Thoracic aorta (tissue), 2 donors: ENCODE results near the gene C5AR2. TPM values are rescaled to one million over a fixed set of nuclear protein-coding genes. Genes with fewer than 3 reads are reported as not detected.
"Not testable (repeated sequence)": the region's sequence is repeated elsewhere in the genome, so short reads cannot be mapped to it uniquely, and the experiment has no call there.

Experiments used
- ATAC-seq: fragments of 150-250 bp; one replicate; pipeline ENCODE4 v1.8.0; 2017; ENCODE audit warnings: low read depth; ENCODE audit not compliant: insufficient number of reproducible peaks, low FRiP score
- DNase-seq: peaks from one replicate; pipeline ENCODE4 v3.0.0-alpha.2; 2020; ENCODE audit warnings: low spot score
- H3K27ac ChIP-seq, 2 donors: fragments of 200-600 bp; sonication (generic); 1 replicate in 1 of 2; 2 replicates in 1 of 2; pipeline ENCODE4 v1.5.1; 2016; ENCODE audit warnings: mild to moderate bottlenecking in 2 of 2, moderate library complexity in 2 of 2
- H3K27me3 ChIP-seq: fragments of 200-600 bp; sonication (generic); replicated peaks from 2 replicates; pipeline ENCODE4 v1.6.0; 2016; ENCODE audit warnings: mild to moderate bottlenecking; ENCODE audit not compliant: insufficient read depth
- H3K36me3 ChIP-seq: fragments of 200-600 bp; sonication (generic); one replicate; pipeline ENCODE4 v1.5.1; 2016
- H3K4me1 ChIP-seq, 2 donors: fragments of 200-600 bp; sonication (generic); 1 replicate in 1 of 2; 2 replicates in 1 of 2; pipeline versions ENCODE4 v1.5.1 to v1.6.0; 2016; ENCODE audit warnings: low read depth in 2 of 2, mild to moderate bottlenecking in 1 of 2; ENCODE audit not compliant: control insufficient read depth in 1 of 2
- H3K4me3 ChIP-seq: fragments of 200-600 bp; sonication (generic); 2 replicates; pipeline ENCODE4 v1.5.1; 2016; ENCODE audit warnings: mild to moderate bottlenecking
- H3K9me3 ChIP-seq: fragments of 200-600 bp; sonication (generic); 2 replicates; pipeline ENCODE4 v1.5.1; 2016
- CTCF ChIP-seq: fragments of 200-600 bp; sonication (generic); IDR thresholded peaks from one replicate; pipeline ENCODE4 v1.5.1; 2019; ENCODE audit warnings: antibody characterized with exemption
- total RNA-seq, 2 donors: library from RNA; depleted of rRNA; stranded (reverse); fragments of >200 nt; gene quantifications; one replicate each; pipeline versions ENCODE4 v1.1.0 to v1.2.3, GENCODE V29; 2016

C5AR2 gene
- total RNA-seq, 2 donors from 2014 or later = 10.3 to 25.7 TPM

- no peaks in the 10 kb centered on the region for H3K36me3 ChIP-seq
- no peaks in the 10 kb centered on the region for H3K4me1 ChIP-seq
- peak overlapping the region; percentile 44 for H3K4me3 ChIP-seq
- H3K9me3 ChIP-seq = no peaks in the 10 kb centered on the region
- H3K27ac ChIP-seq = peak overlapping the region in 1 of 2 donors; percentile 55
- no peak for DNase-seq
- ATAC-seq = no peak
- no peak for TF ChIP-seq CTCF
- H3K27me3 ChIP-seq = no peaks in the 10 kb centered on the region
These were observed 8.6 kb upstream of the C5AR2 start for GRCh38 chr19:47323409-47323808.

GRCh38 chr19:47323872-47324271, 8.1 kb upstream of the C5AR2 start:
- DNase-seq = no peak
- H3K9me3 ChIP-seq = no peaks in the 10 kb centered on the region
- no peak for ATAC-seq
- H3K4me3 ChIP-seq = peak overlapping the region; percentile 44
- no peaks in the 10 kb centered on the region for H3K36me3 ChIP-seq
- no peaks in the 10 kb centered on the region for H3K4me1 ChIP-seq
- TF ChIP-seq CTCF = no peak
- no peaks in the 10 kb centered on the region for H3K27me3 ChIP-seq
- H3K27ac ChIP-seq = peak overlapping the region in 1 of 2 donors; percentile 55

- H3K9me3 ChIP-seq = no peaks in the 10 kb centered on the region
- no peaks in the 10 kb centered on the region for H3K27me3 ChIP-seq
- H3K27ac ChIP-seq = peak overlapping the region in 1 of 2 donors; percentile 55
- no peak for ATAC-seq
- no peak for DNase-seq
- H3K4me3 ChIP-seq = peak overlapping the region; percentile 44
- no peaks in the 10 kb centered on the region for H3K36me3 ChIP-seq
- TF ChIP-seq CTCF = no peak
- H3K4me1 ChIP-seq = no peaks in the 10 kb centered on the region
These were observed 7.5 kb upstream of the C5AR2 start for GRCh38 chr19:47324502-47324901.

- H3K27me3 ChIP-seq = no peaks in the 10 kb centered on the region
- TF ChIP-seq CTCF = no peak
- peaks cover 0 to 11% of the 10 kb centered on the region in 2 donors for H3K4me1 ChIP-seq
- DNase-seq = no peak
- H3K4me3 ChIP-seq = peak overlapping the region; percentile 29
- no peaks in the 10 kb centered on the region for H3K9me3 ChIP-seq
- ATAC-seq = no peak
- H3K27ac ChIP-seq = peak overlapping the region in 1 of 2 donors; percentile 70
- H3K36me3 ChIP-seq = no peaks in the 10 kb centered on the region
These were observed 1.5 kb upstream of the C5AR2 start for GRCh38 chr19:47330466-47330869.

- H3K4me1 ChIP-seq = peaks cover 0 to 11% of the 10 kb centered on the region in 2 donors
- no peak overlapping the region for H3K4me3 ChIP-seq
- DNase-seq (no peak), ATAC-seq (no peak)
- no peaks in the 10 kb centered on the region for H3K27me3 ChIP-seq
- peak overlapping the region in 1 of 2 donors; percentile 44 for H3K27ac ChIP-seq
- no peak for TF ChIP-seq CTCF
- H3K9me3 ChIP-seq = no peaks in the 10 kb centered on the region
- H3K36me3 ChIP-seq = no peaks in the 10 kb centered on the region
These were observed 485 bp upstream of the C5AR2 start for GRCh38 chr19:47331490-47331889.

GRCh38 chr19:47336765-47337718, 5.1 kb downstream of the C5AR2 start:
- H3K4me3 ChIP-seq = peak overlapping the region; percentile 17
- H3K27ac ChIP-seq, ATAC-seq, DNase-seq, H3K4me1 ChIP-seq, H3K9me3 ChIP-seq, H3K27me3 ChIP-seq, H3K36me3 ChIP-seq: not testable (repeated sequence)
